B cell (primary cell): Measurements from ENCODE around the gene SCML1. TPM values are rescaled to one million over a fixed set of nuclear protein-coding genes. Genes with fewer than 3 reads are reported as not detected.

ENCODE experiments used
- ATAC-seq: fragments of 200-7000 bp; cut with Tn5 transposase; one replicate; pipeline ENCODE4 v1.10.0; 2021; ENCODE audit warnings: low read depth, mild to moderate bottlenecking, moderate number of reproducible peaks, moderate library complexity
- CTCF ChIA-PET: fragments of 350-600 bp; sonication (Branson Sonifier 250); formaldehyde crosslinking; loops from one replicate; lab custom pipeline; 2021; ENCODE audit warnings: antibody characterized with exemption, inconsistent platforms; lab: Charles Lee
- POLR2A ChIA-PET: fragments of 350-600 bp; sonication (Branson Sonifier 250); formaldehyde crosslinking; loops from one replicate; lab custom pipeline; 2021; ENCODE audit warnings: antibody characterized with exemption; lab: Charles Lee
- DNase-seq: peaks from one replicate; pipeline ENCODE4 v3.0.0; 2013
- H2AFZ ChIP-seq: 2 replicates; pipeline ENCODE4 v1.6.1; 2012; ENCODE audit warnings: mild to moderate bottlenecking, low read depth, low read length; ENCODE audit not compliant: insufficient read depth, poor library complexity, severe bottlenecking
- H3K27ac ChIP-seq, 2 donors: 1 replicate in 1 of 2; 2 replicates in 1 of 2; pipeline ENCODE4 v1.5.1; 2012 to 2013; ENCODE audit warnings: low read length in 2 of 2, mild to moderate bottlenecking in 2 of 2, moderate library complexity in 1 of 2
- H3K27me3 ChIP-seq, 4 experiments: fragments of 200-600 bp in 1 of 4; sonication (generic) in 1 of 4; replicated peaks in 1 of 4; 1 replicate in 2 of 4; 2 replicates in 2 of 4; pipeline versions ENCODE4 v1.6.1 to v1.7.0; 2013 to 2016; ENCODE audit warnings: low read length in 3 of 4, mild to moderate bottlenecking in 2 of 4, mixed read lengths in 1 of 4, moderate library complexity in 1 of 4; ENCODE audit not compliant: insufficient read depth in 4 of 4, control insufficient read depth in 3 of 4; ENCODE audit errors: control extremely low read depth in 1 of 4
- H3K36me3 ChIP-seq, 2 experiments: replicated peaks in 1 of 2; 1 replicate in 1 of 2; 2 replicates in 1 of 2; pipeline versions ENCODE4 v1.6.1 to v1.7.1; 2013; ENCODE audit warnings: low read length in 1 of 2; ENCODE audit not compliant: insufficient read depth in 2 of 2, control insufficient read depth in 1 of 2; ENCODE audit errors: control extremely low read depth in 1 of 2, extremely low read depth in 1 of 2
- H3K4me1 ChIP-seq, 2 donors: fragments of 200-600 bp in 1 of 2; sonication (generic) in 1 of 2; 1 replicate in 1 of 2; 2 replicates in 1 of 2; pipeline versions ENCODE4 v1.5.1 to v1.6.1; 2013 to 2017; ENCODE audit warnings: low read length in 2 of 2; ENCODE audit not compliant: control insufficient read depth in 2 of 2, insufficient read depth in 2 of 2
- H3K4me2 ChIP-seq: replicated peaks from 2 replicates; pipeline ENCODE3; 2012; ENCODE audit warnings: mild to moderate bottlenecking, low read depth, low read length; ENCODE audit not compliant: poor library complexity, severe bottlenecking
- H3K4me3 ChIP-seq, 5 experiments: fragments of 200-600 bp in 1 of 5; sonication (generic) in 1 of 5; 1 replicate in 3 of 5; 2 replicates in 2 of 5; pipeline versions ENCODE4 v1.5.1 to v1.7.0; 2011 to 2016; ENCODE audit warnings: low read length in 4 of 5, mild to moderate bottlenecking in 4 of 5, low read depth in 2 of 5, control low read depth in 1 of 5, moderate library complexity in 1 of 5; ENCODE audit not compliant: insufficient read depth in 1 of 5; ENCODE audit errors: control extremely low read depth in 1 of 5, extremely low read depth in 1 of 5
- H3K79me2 ChIP-seq: fragments of 200-600 bp; sonication (generic); one replicate; pipeline ENCODE4 v1.6.0; 2016; ENCODE audit warnings: low read length; ENCODE audit not compliant: control insufficient read depth, insufficient read depth
- H3K9ac ChIP-seq: fragments of 200-600 bp; sonication (generic); 2 replicates; pipeline ENCODE4 v1.6.1; 2017; ENCODE audit warnings: mild to moderate bottlenecking, low read length, moderate library complexity
- H3K9me3 ChIP-seq, 3 donors: one replicate each; pipeline versions ENCODE4 v1.6.1 to v1.7.1; 2013; ENCODE audit warnings: low read length in 2 of 3; ENCODE audit not compliant: control insufficient read depth in 2 of 3, insufficient read depth in 1 of 3; ENCODE audit errors: control extremely low read depth in 1 of 3
- H4K20me1 ChIP-seq: 2 replicates; pipeline ENCODE4 v1.6.0; 2012; ENCODE audit warnings: mild to moderate bottlenecking, low read length; ENCODE audit not compliant: insufficient read depth, control insufficient read depth, poor library complexity, severe bottlenecking
- H3K27ac Mint-ChIP-seq: one replicate; pipeline ENCODE4 v1.8.0; 2021; ENCODE audit warnings: mixed read lengths
- H3K27me3 Mint-ChIP-seq: one replicate; pipeline ENCODE4 v1.8.0; 2021; ENCODE audit warnings: mixed read lengths
- H3K4me1 Mint-ChIP-seq: one replicate; pipeline ENCODE4 v1.8.0; 2021; ENCODE audit warnings: mixed read lengths
- H3K4me3 Mint-ChIP-seq: one replicate; pipeline ENCODE4 v1.8.0; 2021; ENCODE audit warnings: mixed read lengths
- H3K9me3 Mint-ChIP-seq: one replicate; pipeline ENCODE4 v1.8.0; 2022; ENCODE audit warnings: mixed read lengths; ENCODE audit not compliant: insufficient read depth
- CTCF ChIP-seq: fragments of 200-600 bp; IDR thresholded peaks from one replicate; pipeline ENCODE4 v1.8.0; 2022; ENCODE audit warnings: antibody characterized with exemption, mild to moderate bottlenecking
- EZH2 ChIP-seq: IDR thresholded peaks from 2 replicates; pipeline ENCODE4 v1.6.1; 2012; ENCODE audit warnings: borderline replicate concordance, low read depth, mild to moderate bottlenecking, moderate library complexity, low read length; ENCODE audit not compliant: insufficient read depth, poor library complexity, severe bottlenecking
- WGBS: methylation state at CpG from one replicate; pipeline ENCODE4 v1.1.5; 2013; ENCODE audit warnings: missing lambda C conversion rate; ENCODE audit not compliant: insufficient coverage; 5-methylcytosine and 5-hydroxymethylcytosine counted together
- intact Hi-C: fragments of 100-400 bp; cut with micrococcal nuclease; formaldehyde crosslinking; loops from one replicate; pipeline ENCODE4 v1.10.0; 2022
- polyA plus RNA-seq: library from polyadenylated mRNA; depleted of rRNA; stranded (reverse); fragments of >200 nt; gene quantifications from 2 replicates; pipeline ENCODE4 v1.2.3, GENCODE V29; 2012
- total RNA-seq, 2 donors: library from RNA; stranded (reverse); fragments of 120-200 nt in 1 of 2; gene quantifications; 1 replicate in 1 of 2; 2 replicates in 1 of 2; pipeline versions ENCODE4 v1.2.3 to v1.2.4, GENCODE V29; 2013 to 2022

Gene SCML1
- total and polyA plus RNA-seq, 2 donors (not counting 1 experiment from before 2014, with no cell fraction given): 6.7 to 9.6 TPM

- Mint-ChIP-seq H3K4me1 (no peaks in the 10 kb centered on the region), H3K9me3 (no peaks in the 10 kb centered on the region), H3K27ac (no peak overlapping the region), H3K27me3 (peaks cover 11% of the 10 kb centered on the region), H3K4me3 (no peak overlapping the region)
- POLR2A ChIA-PET: no interaction called here
- intact Hi-C loops: no loop called here
- Histone ChIP-seq H3K27me3 (peaks cover 0 to 3% (median 0%) of the 10 kb centered on the region in 4 experiments), H3K9me3 (no peaks in the 10 kb centered on the region), H3K36me3 (no peaks in the 10 kb centered on the region), H3K4me2 (no peak overlapping the region), H4K20me1 (no peaks in the 10 kb centered on the region), H3K9ac (no peak overlapping the region), H3K4me3 (no peak overlapping the region), H2AFZ (no peak overlapping the region), H3K4me1 (no peaks in the 10 kb centered on the region), H3K79me2 (no peaks in the 10 kb centered on the region), H3K27ac (no peak overlapping the region)
- CTCF ChIA-PET: interaction anchor here (1.0 kb wide), 2 partner anchors 9 to 588 kb away, joined by 3 read pairs; no protein-coding TSS in a partner anchor
- TF ChIP-seq CTCF: no peak
- no peak for TF ChIP-seq EZH2
- 100% methylated on average over 2 of the region's 8 CpGs for WGBS
- no peak for DNase-seq
- no peak for ATAC-seq
Measured at GRCh38 chrX:17788956-17789562, 51.8 kb downstream of the SCML1 start.

DNA sequence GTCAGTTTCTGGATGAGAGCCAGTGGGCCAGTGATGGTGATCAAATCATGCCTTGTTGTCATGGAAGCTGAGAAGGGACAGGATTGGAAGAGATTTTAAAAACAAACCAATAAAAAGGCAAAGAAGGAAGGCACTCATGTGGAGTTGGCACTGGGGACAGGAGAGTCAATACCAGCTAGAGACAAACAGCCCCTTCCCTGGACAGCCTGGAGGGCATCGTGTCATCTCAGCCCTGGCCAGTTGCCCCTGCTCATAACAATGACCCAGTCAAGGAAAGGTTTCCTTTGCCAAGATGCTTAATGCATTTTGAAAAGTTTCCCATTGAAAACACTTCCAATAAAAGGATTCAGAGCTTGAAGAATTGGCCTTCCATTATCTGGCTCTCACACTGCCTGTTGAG is 55.5 kb downstream of the SCML1 start:
- Histone ChIP-seq H3K4me3 (no peak overlapping the region), H3K9me3 (no peaks in the 10 kb centered on the region), H3K27me3 (peaks cover 0 to 1% (median 0%) of the 10 kb centered on the region in 4 experiments), H3K9ac (no peak overlapping the region), H3K36me3 (no peaks in the 10 kb centered on the region), H3K79me2 (no peaks in the 10 kb centered on the region), H3K4me1 (no peaks in the 10 kb centered on the region), H4K20me1 (no peaks in the 10 kb centered on the region), H3K27ac (no peak overlapping the region), H3K4me2 (no peak overlapping the region), H2AFZ (no peak overlapping the region)
- no peak for ATAC-seq
- no peaks in the 10 kb centered on the region for H3K4me1 Mint-ChIP-seq
- no peak for TF ChIP-seq CTCF
- no peak for TF ChIP-seq EZH2
- DNase-seq: no peak
- ChIA-PET CTCF (no interaction called here), POLR2A (no interaction called here)
- no peak overlapping the region for H3K27ac Mint-ChIP-seq
- no peak overlapping the region for H3K4me3 Mint-ChIP-seq
- H3K9me3 Mint-ChIP-seq: no peaks in the 10 kb centered on the region
- intact Hi-C loops: no loop called here
- 60% methylated on average over 1 of the region's 1 CpG for WGBS
- peaks cover 15% of the 10 kb centered on the region for H3K27me3 Mint-ChIP-seq
